ENCODE data around the gene HEG1. TPM values are rescaled to one million over a fixed set of nuclear protein-coding genes. Genes with fewer than 3 reads are reported as not detected.

The HEG1 gene
- total and polyA plus RNA-seq, 2 of the 13 experiments (the other 11 are each of a cell fraction or from before 2014, with no cell fraction given): 10.7 to 18.2 TPM

GRCh38 chr3:124981472-124981871 lies 74.3 kb downstream of the HEG1 start:
- BruUV-seq (replicated peaks): no TSS peak
- Histone ChIP-seq H3K9ac (ENCODE audit: insufficient read depth, low read depth, low read length) (no peak overlapping the region), H3K4me1 (ENCODE audit: insufficient read depth, low read length) (no peaks in the 10 kb centered on the region), H3K4me2 (ENCODE audit: low read depth, low read length) (no peak overlapping the region), H3K4me3 (replicated peaks in 1 of 3; ENCODE audit: insufficient read depth in 1 of 3, low read depth in 2 of 3, low read length in 3 of 3) (no peak overlapping the region), H3K27me3 (ENCODE audit: control insufficient read depth in 1 of 2, insufficient read depth in 2 of 2, low read length in 2 of 2) (no peaks in the 10 kb centered on the region), H3K27ac (ENCODE audit: extremely low read length, insufficient read depth, low read length) (no peak overlapping the region), H2AFZ (ENCODE audit: low read length) (no peak overlapping the region), H3K36me3 (replicated peaks in 1 of 2; ENCODE audit: control insufficient read depth in 1 of 2, insufficient read depth in 2 of 2, low read length in 2 of 2) (peaks cover 10 to 33% of the 10 kb centered on the region in 2 experiments; a peak in 4 of 5 replicates), H3K9me3 (ENCODE audit: low read length) (no peaks in the 10 kb centered on the region), H3K79me2 (ENCODE audit: insufficient read depth, low read length) (no peaks in the 10 kb centered on the region), H4K20me1 (ENCODE audit: insufficient read depth, low read length) (no peaks in the 10 kb centered on the region)
- FAIRE-seq (no peak), DNase-seq (ENCODE audit: low spot score) (no peak), ATAC-seq (no peak)
- ChIA-PET CTCF (ENCODE audit: low intra/inter-chr PET ratio, low total read pairs) (no interaction called here), POLR2A (no interaction called here)
- WGBS (ENCODE audit: low lambda C conversion rate): 90% methylated on average over 5 of the region's 5 CpGs
- in situ Hi-C loops (cut with HindIII; ENCODE audit: extremely low pct_ligation_motif_present, low pct_unique_long_range_greater_than_20kb) (loop anchor here (25.0 kb wide), 1 partner anchor 456 kb away; no protein-coding TSS in a partner anchor), intact Hi-C loops (cut with micrococcal nuclease; ENCODE audit: unreplicated experiment) (no loop called here)
- no peak for TF ChIP-seq ZBTB1 (CRISPR knock-in tag; IDR thresholded peaks at IDR 0.05; ENCODE audit: borderline replicate concordance)
- TF ChIP-seq TFAP4 (IDR thresholded peaks at IDR 0.05; ENCODE audit: borderline replicate concordance, low read depth): no peak
- no peak for TF ChIP-seq GTF2F1 (IDR thresholded peaks at IDR 0.05; ENCODE audit: low read length)
- no peak for TF ChIP-seq MBNL3 (CRISPR knock-in tag; conservative IDR thresholded peaks at IDR 0.05)
- no peak for TF ChIP-seq GATAD2A (CRISPR knock-in tag; IDR thresholded peaks at IDR 0.05)
- no peak for TF ChIP-seq FUBP1 (CRISPR knock-in tag; IDR thresholded peaks at IDR 0.05; ENCODE audit: borderline replicate concordance)
- no peak for TF ChIP-seq TERF1 (CRISPR knock-in tag; IDR thresholded peaks at IDR 0.05)
- no peak for TF ChIP-seq DBP (CRISPR knock-in tag; IDR thresholded peaks at IDR 0.05; ENCODE audit: not compliant biosample characterization)
- no peak for TF ChIP-seq NFE2 (CRISPR knock-in tag; IDR thresholded peaks at IDR 0.05)

Data from HepG2 (cell line).